ENCODE measurements around the gene PRKCH. TPM values are rescaled to one million over a fixed set of nuclear protein-coding genes. Genes with fewer than 3 reads are reported as not detected.

PRKCH gene
- total and polyA plus RNA-seq, 3 donors from 2014 or later: 15.0 to 26.8 (median 25.4) TPM

GRCh38 chr14:61575126-61575525, 253.7 kb downstream of the PRKCH start:
- no peak overlapping the region for H3K4me3 ChIP-seq
- H3K27me3 ChIP-seq: no peaks in the 10 kb centered on the region
- H3K27ac ChIP-seq: no peak overlapping the region
- peaks cover 19% of the 10 kb centered on the region for H3K4me1 ChIP-seq
- intact Hi-C loops (cut with DNase I; ENCODE audit: low total_unique reads): no loop called here
- DNase-seq: no peak
- no peaks in the 10 kb centered on the region for H3K36me3 ChIP-seq (ENCODE audit: low read depth, missing control alignments)
- 81 to 85% methylated on average over 3 of the region's 3 CpGs for WGBS, 2 donors
- H3K9me3 ChIP-seq: no peaks in the 10 kb centered on the region
- TF ChIP-seq CTCF (IDR thresholded peaks at IDR 0.05): no peak
- no peak for TF ChIP-seq POLR2A (IDR thresholded peaks at IDR 0.05)

GRCh38 chr14:61575551-61576150, 254.3 kb downstream of the PRKCH start:
- Histone ChIP-seq H3K9me3 (no peaks in the 10 kb centered on the region), H3K36me3 (ENCODE audit: low read depth, missing control alignments) (no peaks in the 10 kb centered on the region), H3K27ac (no peak overlapping the region), H3K4me3 (no peak overlapping the region), H3K27me3 (no peaks in the 10 kb centered on the region), H3K4me1 (peaks cover 15% of the 10 kb centered on the region)
- 84 to 87% methylated on average over 6 of the region's 6 CpGs for WGBS, 2 donors
- DNase-seq: no peak
- intact Hi-C loops (cut with DNase I; ENCODE audit: low total_unique reads): no loop called here
- no peak for TF ChIP-seq CTCF (IDR thresholded peaks at IDR 0.05)
- TF ChIP-seq POLR2A (IDR thresholded peaks at IDR 0.05): no peak

- TF ChIP-seq POLR2A (IDR thresholded peaks at IDR 0.05): no peak
- TF ChIP-seq CTCF (IDR thresholded peaks at IDR 0.05): no peak
- no peak for DNase-seq
- Histone ChIP-seq H3K9me3 (no peaks in the 10 kb centered on the region), H3K27ac (no peak overlapping the region), H3K4me1 (peaks cover 8% of the 10 kb centered on the region), H3K27me3 (no peaks in the 10 kb centered on the region), H3K4me3 (no peak overlapping the region), H3K36me3 (ENCODE audit: low read depth, missing control alignments) (no peaks in the 10 kb centered on the region)
- intact Hi-C loops (cut with DNase I; ENCODE audit: low total_unique reads): no loop called here
- 92 to 95% methylated on average over 2 of the region's 2 CpGs for WGBS, 2 donors
Measured at GRCh38 chr14:61577506-61577931, 256.1 kb downstream of the PRKCH start.

GRCh38 chr14:61578745-61579144, 257.4 kb downstream of the PRKCH start:
- peaks cover 6% of the 10 kb centered on the region for H3K4me1 ChIP-seq
- WGBS, 2 donors: 83 to 89% methylated on average over 2 of the region's 2 CpGs
- no peak overlapping the region for H3K27ac ChIP-seq
- no peak for DNase-seq
- H3K27me3 ChIP-seq: no peaks in the 10 kb centered on the region
- H3K9me3 ChIP-seq: no peaks in the 10 kb centered on the region
- intact Hi-C loops (cut with DNase I; ENCODE audit: low total_unique reads): no loop called here
- H3K4me3 ChIP-seq: no peak overlapping the region
- TF ChIP-seq POLR2A (IDR thresholded peaks at IDR 0.05): no peak
- no peak for TF ChIP-seq CTCF (IDR thresholded peaks at IDR 0.05)
- H3K36me3 ChIP-seq (ENCODE audit: low read depth, missing control alignments): no peaks in the 10 kb centered on the region

GRCh38 chr14:61581340-61581739, 260.0 kb downstream of the PRKCH start:
- no peak overlapping the region for H3K4me3 ChIP-seq
- peaks cover 21% of the 10 kb centered on the region for H3K4me1 ChIP-seq
- no peaks in the 10 kb centered on the region for H3K36me3 ChIP-seq (ENCODE audit: low read depth, missing control alignments)
- intact Hi-C loops (cut with DNase I; ENCODE audit: low total_unique reads): no loop called here
- no peaks in the 10 kb centered on the region for H3K9me3 ChIP-seq
- H3K27me3 ChIP-seq: no peaks in the 10 kb centered on the region
- no peak overlapping the region for H3K27ac ChIP-seq
- 47 to 50% methylated on average over 1 of the region's 1 CpG for WGBS, 2 donors
- DNase-seq: no peak
- TF ChIP-seq POLR2A (IDR thresholded peaks at IDR 0.05) (no peak), CTCF (IDR thresholded peaks at IDR 0.05) (no peak)
